H1 (cell line): ENCODE results near the gene PLCL1. TPM values are rescaled to one million over a fixed set of nuclear protein-coding genes. Genes with fewer than 3 reads are reported as not detected.

Source experiments
- CHD2 ChIP-seq: IDR thresholded peaks from 2 replicates; pipeline ENCODE4 v1.6.1; 2012; ENCODE audit warnings: low read length, improper control_type of control experiment
- JUND ChIP-seq: IDR thresholded peaks from 2 replicates; pipeline ENCODE4 v1.6.1; 2011; ENCODE audit warnings: mild to moderate bottlenecking, improper control_type of control experiment, low read length
- KDM5A ChIP-seq: fragments of 200-600 bp; IDR thresholded peaks from 2 replicates; pipeline ENCODE4 v1.7.1; 2012; ENCODE audit warnings: mild to moderate bottlenecking, low read length, inconsistent platforms, mixed read lengths
- NRF1 ChIP-seq: IDR thresholded peaks from 2 replicates; pipeline ENCODE4 v1.6.1; 2011; ENCODE audit warnings: mild to moderate bottlenecking, low read depth, low read length, improper control_type of control experiment
- polyA plus RNA-seq, 7 experiments: library from polyadenylated mRNA; depleted of rRNA in 3 of 7; stranded (reverse) in 5 of 7; unstranded in 2 of 7; fragments of >200 nt in 5 of 7; fragments of 200-250 nt in 2 of 7; gene quantifications; 1 replicate in 5 of 7; 2 replicates in 1 of 7; 4 replicates in 1 of 7; pipeline versions ENCODE4 v1.2.1 to v1.2.3, GENCODE V29; 2011 to 2013; ENCODE audit warnings: missing spikeins in 2 of 7, mixed read lengths in 2 of 7
- total RNA-seq: library from RNA; stranded (reverse); fragmentation: NEBNext Ultra II Directional; extraction: Animal tissue kit (Norgen Biotek cat#: 25700); gene quantifications from 2 replicates; pipeline ENCODE4 v1.2.1, GENCODE V29; 2021

The PLCL1 gene
- total and polyA plus RNA-seq, 2 of the 8 experiments (the other 6 are each of a cell fraction or from before 2014, with no cell fraction given) = not detected

DNA sequence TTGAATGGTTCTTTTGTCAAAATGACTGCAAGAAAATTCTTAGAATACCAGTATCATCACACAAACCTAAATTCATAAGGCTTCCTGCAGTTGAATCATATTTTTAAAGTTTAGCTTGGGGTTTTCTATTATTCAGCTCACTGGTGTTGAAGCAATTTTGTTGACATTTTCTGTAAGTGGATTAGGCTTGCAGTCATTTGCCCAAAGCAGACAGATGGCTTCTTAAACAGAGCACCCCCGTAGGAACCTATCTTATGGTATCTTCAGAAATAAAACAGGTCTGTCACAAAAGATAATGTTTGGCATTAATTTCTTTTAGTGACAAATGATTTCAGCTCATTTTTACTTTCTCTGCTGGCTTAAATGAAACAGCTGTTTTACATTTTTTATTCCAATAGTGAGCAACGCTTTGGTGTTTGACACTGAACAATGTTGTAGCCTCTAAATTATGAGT lies 331.1 kb downstream of the PLCL1 start (continued):
- TF ChIP-seq KDM5A = no peak
- TF ChIP-seq NRF1 = no peak
- no peak for TF ChIP-seq CHD2
- TF ChIP-seq JUND = no peak
- TF ChIP-seq, all 59 proteins: peak for 0
